CD4-positive, alpha-beta T cell treated with Interleukin-6 for 4 hours (primary cell): ENCODE results near the gene SLC25A21.

ENCODE experiments used
- DNase-seq: peaks from one replicate; pipeline ENCODE4 v3.0.0-alpha.2; 2020; ENCODE audit warnings: mixed read lengths

SLC25A21 gene

GRCh38 chr14:36683083-36683724 is 489.2 kb downstream of the SLC25A21 start:
- DNase-seq, result no peak

DNA sequence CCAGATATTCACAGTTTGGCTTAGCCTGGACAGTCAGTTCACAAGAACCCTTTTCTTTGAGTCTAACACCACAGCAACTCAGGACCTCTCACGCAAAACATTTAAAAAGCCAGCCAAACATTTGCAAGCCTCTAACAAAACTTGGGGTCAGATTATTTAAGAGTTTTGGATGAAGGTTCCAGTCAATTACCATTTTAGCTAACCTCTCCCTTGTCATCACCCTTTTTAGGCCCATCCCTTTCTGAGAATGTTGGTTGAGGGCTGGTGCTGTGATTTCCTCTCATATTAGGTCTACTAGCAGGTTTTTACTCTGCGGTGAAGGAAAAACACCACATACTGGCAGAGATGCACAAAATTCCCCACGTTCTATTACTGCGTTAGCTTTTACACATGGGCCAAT is 490.1 kb downstream of the SLC25A21 start:
- no peak for DNase-seq

DNA sequence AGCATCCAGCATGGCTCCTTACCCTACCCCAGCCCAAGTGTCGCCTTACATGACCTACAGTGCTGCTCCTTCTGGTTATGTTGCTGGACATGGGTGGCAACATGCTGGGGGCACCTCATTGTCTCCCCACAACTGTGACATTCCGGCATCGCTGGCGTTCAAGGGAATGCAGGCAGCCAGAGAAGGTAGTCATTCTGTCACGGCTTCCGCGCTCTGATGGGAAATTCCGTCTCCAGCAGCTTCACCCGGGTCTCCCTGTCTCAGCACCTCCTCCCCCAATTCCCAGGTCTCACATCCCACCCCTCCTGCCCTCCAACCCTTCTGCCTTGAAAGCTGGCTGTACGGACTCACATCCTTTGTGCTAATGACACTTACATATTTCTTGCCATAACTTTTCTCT is 496.2 kb downstream of the SLC25A21 start:
- no peak for DNase-seq

GRCh38 chr14:36675581-36675980 is 496.8 kb downstream of the SLC25A21 start:
- no peak for DNase-seq

- no peak for DNase-seq
These were observed 497.7 kb downstream of the SLC25A21 start for GRCh38 chr14:36674659-36675058.

DNA sequence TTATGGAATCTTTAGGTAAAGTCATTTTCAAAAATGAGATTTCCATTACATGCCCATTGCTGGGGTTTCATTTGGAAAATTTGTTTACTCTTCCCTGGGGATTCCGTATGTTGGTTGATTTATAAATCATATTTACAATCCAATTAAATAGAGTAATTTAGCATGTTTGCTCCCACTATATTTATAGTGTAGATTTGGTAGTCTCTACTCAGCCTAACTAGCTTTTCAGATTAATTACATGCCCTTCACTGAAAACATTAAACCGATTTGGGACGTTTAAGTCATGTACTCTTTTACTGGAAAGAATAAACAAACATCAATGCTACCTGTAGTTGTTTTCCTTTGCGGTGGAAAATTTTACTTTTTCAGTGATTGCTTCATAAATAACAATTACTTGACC is 500.3 kb downstream of the SLC25A21 start:
- DNase-seq, result no peak

DNA sequence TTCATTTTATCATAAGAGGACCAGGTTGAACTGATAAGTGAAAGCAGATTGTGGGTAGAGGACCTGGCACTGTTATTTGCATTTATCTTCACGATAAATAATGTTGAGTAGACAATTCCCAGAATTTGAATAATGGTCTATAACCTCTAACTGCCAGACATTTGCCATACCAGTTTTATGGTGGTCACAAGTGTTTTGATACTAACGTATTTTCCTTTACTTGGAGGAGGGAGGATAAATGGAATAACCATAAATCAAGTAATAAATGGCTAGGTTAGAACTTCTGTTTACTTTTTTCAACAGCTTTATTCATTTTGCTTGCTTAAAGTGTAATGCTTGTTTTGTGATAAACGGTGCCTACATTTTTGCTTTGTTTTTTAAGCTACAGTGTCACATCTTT is 501.3 kb downstream of the SLC25A21 start:
- DNase-seq, result no peak

- DNase-seq, result no peak
These were observed 504.7 kb downstream of the SLC25A21 start for GRCh38 chr14:36667679-36668078.

DNA sequence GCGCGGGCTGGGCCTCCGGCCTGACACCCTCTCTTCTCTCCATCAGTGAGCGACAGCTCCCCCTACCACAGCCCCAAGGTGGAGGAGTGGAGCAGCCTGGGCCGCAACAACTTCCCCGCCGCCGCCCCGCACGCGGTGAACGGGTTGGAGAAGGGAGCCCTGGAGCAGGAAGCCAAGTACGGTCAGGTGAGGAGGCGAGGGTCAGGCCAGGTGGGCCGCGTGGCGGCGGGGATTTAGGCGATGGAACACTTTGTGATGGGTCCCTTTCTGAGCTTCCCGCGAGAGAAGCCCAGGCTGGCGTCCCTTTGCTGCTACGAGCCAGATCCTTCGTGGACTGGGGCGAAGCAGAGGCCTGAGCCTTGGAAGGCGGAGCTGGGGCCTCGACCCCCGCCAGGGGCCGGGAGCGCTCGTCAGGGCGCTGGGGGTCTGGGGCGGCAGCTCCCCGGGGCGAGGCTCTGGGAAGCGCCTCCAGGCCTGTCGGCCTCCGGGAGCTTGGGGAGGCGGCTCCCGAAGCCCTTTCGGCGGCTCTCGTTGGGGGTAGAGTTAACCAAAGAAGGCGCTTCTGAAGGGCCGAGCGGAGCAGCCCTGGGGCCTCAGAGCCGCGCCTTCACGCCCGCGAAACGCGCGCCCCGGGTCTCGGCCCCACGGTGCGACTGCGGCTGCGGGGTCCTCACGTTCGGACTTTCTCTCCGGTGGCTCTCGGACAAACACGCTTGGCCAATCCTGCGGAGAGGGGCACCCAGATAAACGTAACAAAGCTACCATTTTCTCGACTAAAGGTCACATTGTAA is 505.8 kb downstream of the SLC25A21 start:
- DNase-seq, result no peak

DNA sequence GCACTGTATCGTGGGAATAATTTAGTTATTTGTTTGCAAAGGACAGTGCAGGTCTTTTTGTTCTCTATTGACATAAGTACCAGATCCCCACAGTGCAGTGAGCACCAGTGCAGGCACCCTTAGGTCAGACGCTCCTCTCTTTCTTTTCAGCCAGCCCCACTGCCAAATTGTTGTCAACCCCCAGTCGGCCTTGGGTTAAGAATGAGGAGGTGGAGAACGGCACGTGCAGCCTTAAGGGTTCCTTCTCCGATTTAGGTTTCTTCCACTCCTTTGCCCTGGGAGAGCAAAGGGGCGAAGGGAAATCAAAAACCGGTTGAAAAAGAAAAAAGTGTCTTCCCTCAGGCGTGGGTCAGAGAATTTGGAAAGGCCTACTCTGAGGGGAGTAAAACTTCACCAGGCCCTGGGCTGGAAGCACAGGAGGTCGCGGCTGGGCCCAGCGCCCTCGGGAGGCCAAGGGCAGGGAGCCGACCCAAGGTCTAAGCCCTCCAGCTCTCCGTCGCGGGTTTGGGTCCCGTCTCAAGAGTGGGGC is 506.5 kb downstream of the SLC25A21 start:
- no peak for DNase-seq

GRCh38 chr14:36664322-36665193 is 507.8 kb downstream of the SLC25A21 start:
- no peak for DNase-seq

DNA sequence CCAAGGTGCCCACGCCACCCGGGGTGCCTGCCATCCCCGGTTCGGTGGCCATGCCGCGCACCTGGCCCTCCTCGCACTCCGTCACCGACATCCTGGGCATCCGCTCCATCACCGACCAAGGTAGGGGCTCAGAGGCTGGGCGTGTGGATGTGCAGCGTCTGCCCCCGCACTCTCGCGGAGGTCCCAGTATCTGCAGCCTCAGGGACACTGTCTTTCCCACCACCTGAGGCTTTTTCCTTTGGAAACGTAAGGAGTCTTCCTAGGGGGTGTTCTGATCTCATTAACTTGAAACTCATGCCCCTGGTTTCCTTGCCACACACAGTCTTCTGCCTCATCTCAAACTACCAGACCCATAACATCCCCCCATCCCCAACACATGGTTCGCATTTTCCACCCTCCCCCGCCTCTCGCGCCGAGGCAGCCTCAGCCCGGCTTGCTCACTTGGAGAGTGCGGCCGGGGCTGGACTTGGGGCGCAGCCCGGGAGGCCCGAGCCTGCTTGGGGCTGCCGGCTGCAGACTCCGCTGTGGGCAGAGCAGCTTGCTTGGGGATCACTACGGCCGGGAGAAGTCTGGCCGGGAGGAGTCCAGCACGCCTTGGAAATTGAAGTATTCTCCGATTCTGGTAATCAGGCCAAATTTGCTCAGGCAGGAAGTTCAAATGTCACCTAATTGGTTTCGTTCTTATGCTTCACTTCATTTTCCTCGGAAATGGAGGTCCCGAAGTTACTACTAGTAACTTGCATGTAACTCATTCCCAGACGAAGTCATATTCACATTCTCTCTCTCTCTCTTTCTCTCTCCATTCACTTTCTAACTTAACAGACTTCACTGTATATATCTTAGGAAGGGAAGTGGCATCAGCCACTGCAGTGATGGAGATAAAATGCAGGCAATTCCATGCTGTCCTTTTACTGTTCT is 508.7 kb downstream of the SLC25A21 start:
- no peak for DNase-seq

DNA sequence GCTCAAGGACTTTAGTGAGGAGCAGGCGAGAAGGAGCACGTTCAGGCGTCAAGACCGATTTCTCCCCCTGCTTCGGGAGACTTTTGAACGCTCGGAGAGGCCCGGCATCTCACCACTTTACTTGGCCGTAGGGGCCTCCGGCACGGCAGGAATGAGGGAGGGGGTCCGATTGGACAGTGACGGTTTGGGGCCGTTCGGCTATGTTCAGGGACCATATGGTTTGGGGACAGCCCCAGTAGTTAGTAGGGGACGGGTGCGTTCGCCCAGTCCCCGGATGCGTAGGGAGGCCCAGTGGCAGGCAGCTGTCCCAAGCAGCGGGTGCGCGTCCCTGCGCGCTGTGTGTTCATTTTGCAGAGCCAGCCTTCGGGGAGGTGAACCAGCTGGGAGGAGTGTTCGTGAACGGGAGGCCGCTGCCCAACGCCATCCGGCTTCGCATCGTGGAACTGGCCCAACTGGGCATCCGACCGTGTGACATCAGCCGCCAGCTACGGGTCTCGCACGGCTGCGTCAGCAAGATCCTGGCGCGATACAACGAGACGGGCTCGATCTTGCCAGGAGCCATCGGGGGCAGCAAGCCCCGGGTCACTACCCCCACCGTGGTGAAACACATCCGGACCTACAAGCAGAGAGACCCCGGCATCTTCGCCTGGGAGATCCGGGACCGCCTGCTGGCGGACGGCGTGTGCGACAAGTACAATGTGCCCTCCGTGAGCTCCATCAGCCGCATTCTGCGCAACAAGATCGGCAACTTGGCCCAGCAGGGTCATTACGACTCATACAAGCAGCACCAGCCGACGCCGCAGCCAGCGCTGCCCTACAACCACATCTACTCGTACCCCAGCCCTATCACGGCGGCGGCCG is 509.6 kb downstream of the SLC25A21 start:
- DNase-seq, result no peak

- DNase-seq, result no peak
These were observed 510.2 kb downstream of the SLC25A21 start for GRCh38 chr14:36662258-36662542.

GRCh38 chr14:36661506-36662257 is 510.7 kb downstream of the SLC25A21 start, which contains the start of gene PAX9:
TSS of gene PAX9 (plus strand) at chr14:36661860. CDS start at chr14:36662090, 230 bp downstream.
- DNase-seq, result no peak

DNA sequence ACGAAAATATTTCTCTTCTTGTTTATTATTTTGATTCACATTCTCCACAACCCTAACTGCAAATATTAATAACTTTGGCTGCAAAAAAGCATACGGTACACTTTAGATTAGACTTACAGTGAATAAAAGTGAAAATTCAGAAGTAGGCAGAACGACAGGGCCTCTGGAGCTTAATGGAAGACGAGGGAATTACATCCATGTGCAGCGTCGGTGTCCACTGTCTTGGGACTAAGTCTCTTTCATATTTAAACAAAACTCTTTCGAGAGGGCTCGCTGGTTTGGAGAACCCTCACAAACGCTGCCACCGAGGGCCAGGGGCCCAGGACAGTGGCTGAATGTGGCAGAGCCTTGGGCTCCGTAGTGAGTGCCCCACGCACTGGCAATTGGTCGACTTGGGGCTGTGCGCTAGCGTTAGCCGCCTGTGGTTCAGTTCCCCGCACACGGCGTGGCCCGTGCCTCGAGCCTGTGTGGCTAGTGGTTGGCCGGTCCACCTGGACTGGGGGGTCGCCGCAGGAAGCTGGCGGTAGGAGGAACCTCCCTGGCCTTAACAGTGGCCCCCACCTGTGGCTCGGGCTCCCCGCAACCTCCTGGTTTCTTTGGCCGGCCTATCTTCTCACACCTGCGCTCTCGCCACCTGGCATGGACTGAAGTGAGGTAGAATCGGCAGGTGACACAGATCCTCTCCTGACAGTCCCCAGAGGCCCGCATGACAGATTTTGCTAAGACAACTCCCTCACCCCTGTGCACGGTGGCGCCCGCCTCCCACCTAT is 511.5 kb downstream of the SLC25A21 start:
- no peak for DNase-seq

DNA sequence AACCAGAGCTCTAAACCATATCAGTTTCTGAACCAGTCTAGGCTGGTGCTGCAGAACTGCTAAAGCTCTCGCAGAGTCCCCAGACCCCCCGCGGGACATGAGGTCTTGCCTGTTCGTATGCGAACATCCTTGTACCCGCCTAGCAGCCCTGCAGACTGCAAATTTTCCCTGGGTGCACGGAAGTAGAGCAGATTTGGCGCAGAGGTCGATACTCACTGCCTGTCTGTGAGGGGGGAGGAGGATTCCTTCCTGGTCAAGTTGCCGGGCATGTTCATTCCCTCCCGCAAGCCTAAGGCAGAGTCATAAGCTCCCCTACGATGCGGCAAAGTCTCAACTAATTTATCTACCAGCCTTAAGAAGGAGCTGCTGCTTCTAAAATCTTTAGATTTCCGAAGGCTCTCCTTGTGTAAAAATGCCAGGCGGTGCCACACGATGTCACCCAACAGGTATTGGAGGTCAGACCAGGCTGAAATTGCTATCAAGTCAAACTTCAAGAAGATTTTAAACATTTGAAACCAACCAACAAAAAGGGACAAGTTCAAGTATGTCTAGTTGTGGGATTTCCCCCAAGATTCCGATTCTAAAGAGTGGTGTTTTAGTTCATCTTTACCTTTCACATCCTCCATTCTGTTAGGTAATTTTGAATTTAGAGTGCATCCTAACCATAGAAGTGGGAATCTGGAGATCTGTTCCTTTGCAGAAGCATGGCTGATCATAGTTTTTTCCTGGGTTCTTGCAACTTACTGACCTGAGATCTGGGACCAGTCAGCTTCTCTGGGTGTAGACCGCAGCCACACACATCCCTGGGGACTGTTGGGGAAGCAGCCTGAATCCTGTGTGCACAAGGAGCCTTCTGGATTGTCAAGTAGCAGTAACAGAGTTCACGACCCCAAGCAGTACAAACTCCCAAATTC is 512.3 kb downstream of the SLC25A21 start:
- DNase-seq, result no peak

- no peak for DNase-seq
These were observed 513.2 kb downstream of the SLC25A21 start for GRCh38 chr14:36659010-36659821.
